Stimulated activated CD8-positive, alpha-beta memory T cell treated with anti-CD3 and anti-CD28 coated beads, Interleukin-15, amount 100 ng/mL, for 24 hours (primary cell): ENCODE results near the gene HOXA9.

Experiments used
- DNase-seq: peaks from one replicate; pipeline ENCODE4 v3.0.0-alpha.2; 2020; ENCODE audit warnings: low read depth

HOXA9 gene

DNA sequence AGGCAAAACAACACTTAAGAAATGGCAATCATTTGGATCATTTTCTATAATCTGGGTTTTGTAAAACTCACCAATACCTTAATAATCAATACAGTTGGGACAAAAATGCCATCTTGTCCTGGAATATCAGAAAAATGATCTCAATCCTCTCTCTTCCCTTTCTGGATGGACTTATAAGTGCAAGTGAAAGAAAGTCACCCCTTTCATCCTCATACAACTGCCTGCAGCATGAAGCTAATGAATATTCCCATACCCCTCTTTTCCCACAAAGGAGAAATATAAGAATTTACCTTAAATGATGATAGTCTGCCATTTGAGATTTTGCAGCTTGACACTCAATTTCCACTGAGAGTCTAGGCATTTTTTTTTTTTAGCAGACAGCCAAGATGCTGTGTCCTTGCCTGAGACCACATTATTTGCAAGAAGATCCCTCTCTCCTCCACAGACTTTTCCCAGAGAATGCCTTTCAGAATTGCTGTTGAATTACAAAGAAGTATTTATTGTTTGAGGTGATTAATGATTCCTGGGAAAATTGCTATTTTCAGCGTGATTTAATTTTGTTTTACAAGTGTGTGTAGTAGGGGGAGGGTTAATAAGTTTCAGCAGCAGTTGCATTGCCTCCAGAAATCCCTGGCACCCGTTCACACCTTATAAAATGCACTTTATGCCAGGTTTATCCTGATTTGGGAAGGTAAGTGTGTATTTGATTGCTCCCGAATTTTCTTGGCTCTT is 38.6 kb downstream of the HOXA9 start:
- no peak for DNase-seq

GRCh38 chr7:27125986-27126394 is 39.3 kb downstream of the HOXA9 start:
- DNase-seq: no peak

DNA sequence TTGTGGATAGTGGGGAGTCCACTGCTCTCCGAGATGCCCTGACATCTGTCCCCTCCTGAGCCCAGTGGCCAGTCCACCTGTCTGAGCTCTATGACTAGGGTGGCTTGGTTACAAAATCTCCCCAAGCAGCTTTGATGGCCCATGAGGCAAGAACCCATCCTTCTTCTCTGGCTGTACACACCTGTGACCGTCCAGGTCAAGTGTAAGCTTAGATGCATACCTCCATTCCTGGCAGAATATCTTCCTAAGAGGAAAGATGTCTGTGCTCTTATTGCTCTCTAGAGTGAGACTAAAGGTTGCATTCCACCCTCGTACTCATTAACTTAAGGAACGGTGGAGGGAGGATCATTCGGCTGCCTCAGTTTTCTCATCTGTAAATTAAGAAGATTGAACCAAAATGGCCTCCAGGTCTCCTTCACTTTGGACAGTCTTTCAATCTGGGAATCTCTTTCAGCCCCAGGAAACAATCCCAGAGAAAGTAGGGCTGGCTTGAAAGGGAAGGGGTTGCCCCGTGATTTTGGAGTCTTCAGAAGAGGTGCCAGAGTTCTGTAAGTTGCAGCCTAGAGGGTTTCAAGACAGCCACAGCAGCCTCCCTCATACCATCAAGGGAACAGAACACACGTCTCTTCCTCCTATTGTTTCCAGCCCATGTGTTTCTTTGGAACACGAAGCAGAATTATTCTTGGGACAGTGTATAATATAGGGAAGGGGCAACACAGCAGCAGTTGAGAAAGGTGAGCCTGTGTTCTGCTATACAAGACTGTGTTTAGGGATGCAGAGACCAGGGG is 40.2 kb downstream of the HOXA9 start:
- no peak for DNase-seq

DNA sequence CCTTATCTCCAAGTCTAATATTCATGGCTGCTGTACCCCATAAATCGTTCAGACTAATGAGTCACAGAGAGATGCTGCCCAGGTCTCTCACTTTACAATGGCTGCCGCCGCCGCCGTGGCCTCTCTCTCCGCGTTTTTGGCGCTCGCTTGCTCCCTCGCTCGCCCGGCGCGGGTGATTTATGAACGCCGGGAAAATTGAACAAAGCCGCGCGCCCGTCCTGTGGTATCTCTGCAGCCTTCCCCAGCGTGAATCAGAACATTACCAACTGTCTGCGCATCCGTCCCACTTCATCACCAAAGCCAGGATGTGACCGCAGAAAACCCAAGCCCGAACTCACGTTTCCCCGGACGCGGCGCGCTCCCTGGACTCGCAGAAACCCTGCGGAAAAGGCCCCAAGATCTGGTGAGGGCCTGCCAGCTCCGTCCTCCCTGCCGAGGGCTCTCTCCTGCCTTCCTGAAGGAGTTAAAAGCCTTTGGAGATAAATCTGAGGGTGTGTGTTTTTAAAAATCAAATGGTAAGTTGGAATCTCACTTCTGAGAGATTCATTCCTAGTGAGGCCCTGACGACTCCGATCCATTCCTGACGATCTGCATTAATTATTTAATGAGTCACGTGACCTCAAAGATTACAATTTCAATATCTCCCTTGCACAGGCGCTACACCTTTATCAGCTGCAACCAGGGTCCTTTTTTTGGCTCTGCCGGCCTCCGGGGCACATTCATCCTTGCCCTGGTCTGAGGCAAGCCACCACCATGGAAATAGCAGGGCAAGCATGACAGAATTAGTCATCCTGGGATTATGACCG is 41.0 kb downstream of the HOXA9 start:
- no peak for DNase-seq

- no peak for DNase-seq
These were observed 41.8 kb downstream of the HOXA9 start for GRCh38 chr7:27123477-27124053.

DNA sequence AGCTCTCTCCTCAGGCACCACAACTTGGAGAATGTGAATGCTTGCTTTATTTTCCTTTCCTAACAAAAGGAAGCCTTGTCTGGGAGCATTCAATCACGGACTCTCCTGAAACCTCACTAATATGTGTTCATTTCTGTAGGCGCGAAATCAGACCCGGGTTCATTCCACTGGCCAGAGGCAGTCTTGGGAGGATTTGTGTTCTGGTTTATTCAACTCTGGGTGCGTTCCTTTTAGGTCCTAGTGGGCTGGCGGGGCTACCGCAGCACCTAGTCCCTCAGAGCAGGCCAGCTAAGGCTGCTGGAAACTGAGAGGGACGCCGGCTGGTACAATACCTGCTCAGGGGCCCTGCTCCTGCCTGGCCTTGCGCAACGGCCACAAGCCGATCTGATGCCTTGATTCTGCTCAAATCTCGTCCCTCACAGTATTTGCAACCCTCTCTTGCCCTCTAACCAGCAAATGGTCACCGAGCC is 42.3 kb downstream of the HOXA9 start:
- no peak for DNase-seq

- no peak for DNase-seq
These were observed 43.0 kb downstream of the HOXA9 start for GRCh38 chr7:27122077-27122910.

DNA sequence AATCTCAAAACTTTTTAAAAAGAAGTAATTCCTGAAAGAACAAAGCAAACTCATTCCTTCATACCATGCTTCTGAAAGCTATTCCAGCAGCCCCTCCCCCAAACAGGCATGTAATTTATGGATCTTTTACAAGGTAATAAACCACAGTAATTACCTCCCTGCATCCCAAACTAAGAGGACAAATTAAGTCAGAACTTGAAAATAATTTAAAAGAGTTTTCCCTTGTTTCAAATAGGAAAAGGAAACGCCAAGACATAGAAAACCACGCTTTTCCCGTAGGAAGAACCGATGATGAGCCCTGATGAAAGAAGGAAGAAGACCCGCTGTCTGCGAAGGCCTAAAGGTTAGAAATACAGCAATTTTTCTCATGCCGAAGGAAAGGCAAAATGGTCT is 43.7 kb downstream of the HOXA9 start:
- no peak for DNase-seq

- DNase-seq: no peak
These were observed 45.9 kb downstream of the HOXA9 start for GRCh38 chr7:27119412-27119911.

GRCh38 chr7:27118580-27118979 is 46.8 kb downstream of the HOXA9 start:
- DNase-seq: no peak

DNA sequence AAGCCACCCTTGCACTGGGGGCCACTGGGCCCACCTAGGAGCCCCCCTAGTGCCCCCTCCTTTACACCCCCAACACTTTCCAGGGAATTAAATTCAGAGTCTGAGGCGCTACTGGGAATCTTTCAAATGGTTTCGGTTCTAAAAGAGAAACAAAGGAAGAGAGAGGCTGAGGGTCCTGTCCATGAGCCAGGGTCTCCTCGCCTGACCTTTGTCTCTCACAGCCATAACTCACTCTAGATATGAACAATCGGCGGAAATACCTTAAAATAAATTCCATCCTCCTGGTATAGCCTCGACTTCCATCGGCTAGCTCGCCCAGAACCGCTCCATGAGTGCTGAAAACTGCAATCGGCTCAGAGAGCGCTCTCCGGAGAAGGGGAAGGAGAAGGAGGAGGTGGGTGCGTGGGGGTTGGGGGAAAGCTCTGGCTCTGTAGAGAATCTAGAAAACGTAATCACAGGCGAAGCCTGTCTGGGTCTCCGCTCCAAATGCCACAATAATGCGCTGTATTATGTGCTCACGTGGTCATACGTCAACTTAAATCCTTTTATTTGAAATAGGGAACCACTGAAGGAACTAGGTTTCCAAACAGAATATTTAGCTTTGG is 47.3 kb downstream of the HOXA9 start:
- DNase-seq: no peak

DNA sequence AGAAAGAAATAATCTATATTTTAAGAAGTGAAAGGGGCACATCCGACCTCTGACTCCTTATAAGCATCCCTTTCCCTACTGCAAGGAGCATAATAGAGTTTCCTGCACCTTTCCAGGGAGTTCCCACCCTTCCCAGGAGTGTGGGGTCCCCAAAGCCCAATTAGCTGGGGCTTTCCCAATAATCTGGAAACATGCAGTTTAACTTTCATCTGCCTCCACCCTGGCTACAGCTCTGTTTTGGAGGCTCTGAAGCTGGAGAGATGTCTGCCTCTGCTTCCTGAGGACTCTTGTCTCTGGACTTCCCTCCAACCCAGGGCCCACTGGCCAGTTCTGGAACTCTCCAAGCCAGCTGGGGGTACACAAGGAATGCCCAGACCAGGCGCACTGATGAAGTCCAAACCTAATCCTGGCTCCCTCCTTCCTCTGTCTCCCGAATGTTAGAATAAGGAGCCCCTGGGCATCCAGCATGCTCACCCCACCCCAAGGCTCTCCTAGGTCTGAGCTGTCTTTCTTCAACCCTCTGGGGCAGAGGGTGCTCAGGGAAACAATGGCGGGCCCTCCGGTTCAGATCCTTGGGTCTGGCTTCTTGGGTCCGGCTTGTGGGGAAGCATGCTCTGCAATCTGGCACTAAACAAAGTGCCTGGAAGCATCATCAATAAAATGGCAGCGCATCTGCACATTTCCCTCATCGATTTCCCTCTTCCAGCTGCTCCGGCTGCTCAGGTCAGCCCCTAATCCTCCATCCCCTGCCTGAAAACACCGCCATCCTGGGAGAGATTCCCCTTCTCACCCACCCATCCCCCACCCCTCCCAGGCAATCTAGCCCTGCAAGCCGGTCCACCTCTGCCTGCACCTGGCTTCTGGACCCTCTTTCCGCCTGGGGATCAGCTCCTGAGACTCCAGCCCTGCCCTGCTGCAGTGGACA is 48.1 kb downstream of the HOXA9 start:
- no peak for DNase-seq

DNA sequence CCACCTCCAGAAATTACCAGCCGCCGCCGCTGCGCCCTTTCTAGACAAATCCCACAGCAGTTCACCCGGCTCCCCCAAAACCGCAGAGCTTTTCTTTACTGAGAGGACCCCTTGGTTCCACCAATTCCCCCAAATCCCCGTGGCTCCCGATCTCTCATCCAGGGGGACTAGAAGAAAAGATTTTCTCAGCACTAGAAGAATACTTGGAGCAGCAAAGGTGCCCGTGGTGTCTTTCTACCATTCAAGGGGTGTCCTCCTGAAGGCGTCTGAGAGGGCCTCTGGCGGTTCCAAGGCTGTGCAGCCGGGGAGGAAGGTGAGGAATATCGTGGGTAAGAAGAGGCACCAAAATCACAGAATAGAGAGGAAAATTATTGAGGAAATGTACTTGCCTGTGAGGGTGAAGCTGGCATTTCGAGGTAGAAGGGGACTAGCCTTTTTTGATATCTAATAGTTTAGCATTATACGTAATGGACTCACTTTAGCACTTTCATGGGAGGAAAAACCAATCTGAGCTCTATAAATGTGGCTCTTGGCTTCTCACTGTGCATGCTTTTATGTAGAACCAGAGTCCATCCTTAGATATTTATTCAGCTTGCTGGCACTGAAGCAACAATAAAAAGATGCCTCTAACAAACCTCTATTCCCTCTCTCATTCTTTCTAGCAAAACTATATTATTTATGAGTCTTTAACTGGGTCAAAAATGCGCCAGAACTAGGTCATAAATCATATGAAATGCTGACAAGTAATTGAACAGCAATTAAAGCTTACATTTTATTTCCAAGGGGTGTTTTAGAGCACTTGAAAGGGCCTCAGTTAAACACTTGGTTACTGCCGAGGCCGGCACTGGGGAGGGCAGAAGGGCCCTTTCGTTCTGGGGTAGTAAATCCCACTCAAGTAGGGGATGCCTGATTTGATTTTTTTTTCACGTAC is 49.0 kb downstream of the HOXA9 start:
- no peak for DNase-seq

- no peak for DNase-seq
These were observed 49.9 kb downstream of the HOXA9 start for GRCh38 chr7:27115221-27116026.

DNA sequence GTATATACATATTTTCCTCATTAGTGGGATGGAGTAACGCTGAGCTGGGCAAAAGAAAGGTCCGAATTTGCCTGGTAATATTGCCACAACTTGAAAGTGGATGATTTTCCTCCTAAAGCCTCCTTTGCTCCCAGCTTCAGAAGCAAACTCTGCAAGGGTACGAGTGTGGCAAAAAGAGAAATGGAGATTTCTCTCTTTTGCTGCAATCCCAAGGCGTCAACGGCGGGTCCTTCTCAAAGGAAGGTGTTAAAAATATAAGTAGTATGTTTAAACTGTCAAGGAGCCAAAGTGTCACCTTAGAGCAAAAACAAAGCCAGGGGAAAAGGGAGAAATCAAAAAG is 50.5 kb downstream of the HOXA9 start:
- DNase-seq: no peak

DNA sequence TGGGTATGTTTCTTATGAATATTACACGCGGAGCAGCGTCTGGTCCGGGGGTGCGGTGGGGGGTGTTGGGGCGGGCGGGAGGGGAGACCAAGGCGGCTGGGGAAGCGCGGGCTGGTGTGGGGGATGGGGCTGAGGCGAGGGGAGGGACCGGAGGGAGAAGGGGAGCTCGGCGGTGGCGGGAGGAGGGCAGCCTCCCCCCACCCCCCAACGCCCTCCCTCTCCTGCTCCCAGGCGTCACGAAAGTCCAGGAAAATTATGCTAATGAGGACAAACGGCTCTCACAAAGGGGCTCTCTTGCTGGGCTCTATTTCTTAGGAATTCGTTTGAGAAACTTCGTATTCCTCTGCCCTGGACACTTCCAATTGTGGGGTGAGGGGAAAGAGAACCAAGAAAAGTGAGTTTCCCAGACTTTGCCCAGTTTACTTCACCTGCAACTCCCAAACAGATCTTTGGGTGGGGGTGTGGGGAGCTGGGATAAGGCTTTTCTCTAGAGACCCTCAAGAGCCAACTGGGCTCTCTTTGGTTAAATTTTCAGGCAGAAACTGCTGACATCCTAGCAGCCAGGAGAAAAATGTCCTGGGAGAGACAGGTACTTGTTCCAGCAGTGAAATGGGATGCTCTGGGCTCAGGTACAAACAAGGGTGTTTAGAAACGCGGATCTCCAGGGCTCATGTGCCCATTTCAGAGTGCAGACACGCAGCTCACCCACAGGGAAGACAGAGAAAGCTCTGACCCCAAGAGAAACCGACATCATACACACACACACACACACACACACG is 51.2 kb downstream of the HOXA9 start:
- DNase-seq: no peak
